ENCODE results near the gene HSPB1.

- TF ChIP-seq CTCF (IDR thresholded peaks at IDR 0.05): no peak
- TF ChIP-seq POLR2A (IDR thresholded peaks at IDR 0.05): no peak
These were observed 42.2 kb upstream of the HSPB1 start for GRCh38 chr7:76260171-76260703.
